ENCODE data around the gene CRAT. TPM values are rescaled to one million over a fixed set of nuclear protein-coding genes. Genes with fewer than 3 reads are reported as not detected.
A peak's percentile ranks its signal among the peaks of the same experiment; 100 is the strongest.

The CRAT gene
- total RNA-seq, 2 donors from 2014 or later, result 62.3 to 78.3 TPM

DNA sequence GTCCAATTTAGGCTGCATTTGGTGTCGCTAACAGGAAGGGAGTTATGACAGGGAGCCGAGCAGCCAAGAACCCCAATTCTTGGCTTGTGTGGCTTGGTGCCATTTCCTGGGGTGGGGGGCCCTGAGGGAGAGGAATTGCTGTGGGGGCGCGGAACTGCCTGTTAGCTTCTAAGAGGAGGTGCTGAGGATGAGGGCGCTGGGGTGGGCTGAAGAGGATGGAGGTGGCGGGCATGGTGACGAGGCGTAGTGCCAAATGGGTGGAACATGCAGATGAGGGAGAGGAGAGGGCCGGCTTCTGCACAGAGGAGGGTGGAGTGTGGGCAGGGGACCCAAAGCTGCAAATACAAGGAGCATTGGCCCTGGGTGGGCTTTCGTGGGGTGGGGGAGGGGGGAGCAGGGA lies 39.5 kb upstream of the CRAT start:
- Histone ChIP-seq H3K4me1 (no peaks in the 10 kb centered on the region), H3K9me3 (no peaks in the 10 kb centered on the region), H3K27ac (no peak overlapping the region), H3K36me3 (no peaks in the 10 kb centered on the region), H3K4me3 (no peak overlapping the region), H3K27me3 (no peaks in the 10 kb centered on the region), H3K9ac (ENCODE audit: low read depth in 2 of 2, low read length in 2 of 2) (no peak overlapping the region)
- intact Hi-C loops (cut with DNase I), result no loop called here
- DNase-seq, result no peak
- TF ChIP-seq, protein P1, sequence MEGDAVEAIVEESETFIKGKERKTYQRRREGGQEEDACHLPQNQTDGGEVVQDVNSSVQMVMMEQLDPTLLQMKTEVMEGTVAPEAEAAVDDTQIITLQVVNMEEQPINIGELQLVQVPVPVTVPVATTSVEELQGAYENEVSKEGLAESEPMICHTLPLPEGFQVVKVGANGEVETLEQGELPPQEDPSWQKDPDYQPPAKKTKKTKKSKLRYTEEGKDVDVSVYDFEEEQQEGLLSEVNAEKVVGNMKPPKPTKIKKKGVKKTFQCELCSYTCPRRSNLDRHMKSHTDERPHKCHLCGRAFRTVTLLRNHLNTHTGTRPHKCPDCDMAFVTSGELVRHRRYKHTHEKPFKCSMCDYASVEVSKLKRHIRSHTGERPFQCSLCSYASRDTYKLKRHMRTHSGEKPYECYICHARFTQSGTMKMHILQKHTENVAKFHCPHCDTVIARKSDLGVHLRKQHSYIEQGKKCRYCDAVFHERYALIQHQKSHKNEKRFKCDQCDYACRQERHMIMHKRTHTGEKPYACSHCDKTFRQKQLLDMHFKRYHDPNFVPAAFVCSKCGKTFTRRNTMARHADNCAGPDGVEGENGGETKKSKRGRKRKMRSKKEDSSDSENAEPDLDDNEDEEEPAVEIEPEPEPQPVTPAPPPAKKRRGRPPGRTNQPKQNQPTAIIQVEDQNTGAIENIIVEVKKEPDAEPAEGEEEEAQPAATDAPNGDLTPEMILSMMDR (IDR thresholded peaks at IDR 0.05), result no peak

DNA sequence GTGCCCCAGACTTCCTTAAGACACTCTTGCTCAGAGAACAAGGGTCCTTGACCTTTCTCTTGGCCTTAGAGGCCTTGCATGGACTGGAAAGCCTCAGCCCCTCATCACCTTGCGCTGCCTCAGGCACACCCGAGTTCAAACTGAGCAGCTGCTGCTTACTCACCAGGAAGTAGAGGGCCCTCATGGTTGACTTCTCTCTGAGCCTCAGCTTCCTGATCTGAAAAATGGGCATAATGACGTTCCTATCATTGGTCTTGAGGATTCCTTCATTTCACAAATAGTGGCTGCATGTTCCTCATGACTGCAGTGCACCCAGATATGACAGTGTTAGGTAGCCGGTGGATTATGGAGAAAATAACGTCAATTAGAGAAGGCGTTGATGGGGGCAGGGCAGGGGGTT lies 38.8 kb upstream of the CRAT start:
- DNase-seq, result no peak
- Histone ChIP-seq H3K4me3 (no peak overlapping the region), H3K9me3 (no peaks in the 10 kb centered on the region), H3K27ac (no peak overlapping the region), H3K4me1 (no peaks in the 10 kb centered on the region), H3K36me3 (no peaks in the 10 kb centered on the region), H3K27me3 (no peaks in the 10 kb centered on the region), H3K9ac (ENCODE audit: low read depth in 2 of 2, low read length in 2 of 2) (no peak overlapping the region)
- TF ChIP-seq, protein P1 (IDR thresholded peaks at IDR 0.05), result no peak
- intact Hi-C loops (cut with DNase I), result loop anchor here (10.0 kb wide), 1 partner anchor 345 kb away; no protein-coding TSS in a partner anchor

DNA sequence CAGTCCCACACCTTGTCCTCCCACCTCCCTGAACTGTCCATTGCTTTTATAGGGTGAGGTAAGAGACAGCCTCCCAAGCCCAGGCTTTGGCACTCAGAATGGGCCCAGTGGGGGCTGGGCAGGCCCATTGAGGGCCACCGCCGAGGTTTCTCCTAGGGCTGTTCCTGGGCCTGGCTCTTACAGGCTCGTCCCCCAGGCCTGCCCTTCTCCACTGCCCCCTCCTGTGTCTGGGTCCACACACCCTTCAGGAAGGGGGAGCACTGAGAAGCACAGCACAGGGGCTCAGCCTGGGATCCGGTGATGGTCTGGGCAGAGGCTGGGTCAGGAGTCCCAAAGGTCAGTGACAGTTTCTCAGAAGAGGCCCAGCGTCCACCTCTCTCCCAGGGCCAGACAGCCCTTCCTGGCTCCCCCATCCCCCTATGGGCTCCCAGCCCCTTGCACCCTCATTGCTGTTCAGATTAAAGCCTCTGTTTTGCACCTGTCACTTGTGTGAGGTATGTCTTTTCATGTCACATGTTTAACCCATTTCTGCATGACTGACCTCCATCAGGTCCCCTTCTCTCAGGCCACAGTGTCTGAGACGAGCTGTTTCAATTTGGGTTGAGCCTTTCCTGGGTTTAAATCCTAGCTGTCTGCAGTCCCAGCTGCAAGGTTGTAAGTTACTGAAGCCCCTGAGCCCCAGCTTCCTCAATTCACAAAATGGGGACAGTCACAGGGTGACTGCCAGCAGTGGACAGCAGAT lies 38.0 kb upstream of the CRAT start:
- Histone ChIP-seq H3K4me3 (no peak overlapping the region), H3K36me3 (no peaks in the 10 kb centered on the region), H3K27me3 (no peaks in the 10 kb centered on the region), H3K4me1 (no peaks in the 10 kb centered on the region), H3K27ac (no peak overlapping the region), H3K9ac (ENCODE audit: low read depth in 2 of 2, low read length in 2 of 2) (no peak overlapping the region), H3K9me3 (no peaks in the 10 kb centered on the region)
- TF ChIP-seq, protein P1 (IDR thresholded peaks at IDR 0.05), result no peak
- intact Hi-C loops (cut with DNase I), result loop anchor here (10.0 kb wide), 1 partner anchor 346 kb away; no protein-coding TSS in a partner anchor
- no peak for DNase-seq

DNA sequence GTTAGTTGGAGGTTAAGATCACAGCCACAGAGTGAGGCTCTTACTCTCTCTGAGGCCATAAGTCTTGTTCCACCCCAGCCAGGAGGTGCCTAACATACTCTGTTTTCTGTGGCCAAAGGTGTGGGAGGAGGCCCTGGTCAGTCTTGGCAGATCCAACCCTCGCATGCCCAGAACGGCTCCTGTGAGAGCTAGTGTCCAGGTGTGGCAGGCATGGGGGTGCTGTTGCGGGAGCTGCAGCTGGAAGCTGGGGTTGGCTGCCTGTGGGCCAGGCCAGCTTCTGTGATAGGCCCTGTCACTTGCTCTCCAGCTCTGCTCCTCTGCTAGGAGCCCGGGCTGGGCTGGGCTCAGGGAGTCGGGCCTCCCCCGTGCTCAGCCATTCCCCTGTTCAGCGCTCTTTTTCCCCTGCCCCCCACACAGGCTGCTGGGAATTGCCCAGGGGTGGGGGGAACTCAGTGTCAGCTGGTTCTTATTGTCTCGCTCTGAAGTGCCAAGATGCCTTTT lies 35.9 kb upstream of the CRAT start:
- Histone ChIP-seq H3K9me3 (no peaks in the 10 kb centered on the region), H3K36me3 (no peaks in the 10 kb centered on the region)

DNA sequence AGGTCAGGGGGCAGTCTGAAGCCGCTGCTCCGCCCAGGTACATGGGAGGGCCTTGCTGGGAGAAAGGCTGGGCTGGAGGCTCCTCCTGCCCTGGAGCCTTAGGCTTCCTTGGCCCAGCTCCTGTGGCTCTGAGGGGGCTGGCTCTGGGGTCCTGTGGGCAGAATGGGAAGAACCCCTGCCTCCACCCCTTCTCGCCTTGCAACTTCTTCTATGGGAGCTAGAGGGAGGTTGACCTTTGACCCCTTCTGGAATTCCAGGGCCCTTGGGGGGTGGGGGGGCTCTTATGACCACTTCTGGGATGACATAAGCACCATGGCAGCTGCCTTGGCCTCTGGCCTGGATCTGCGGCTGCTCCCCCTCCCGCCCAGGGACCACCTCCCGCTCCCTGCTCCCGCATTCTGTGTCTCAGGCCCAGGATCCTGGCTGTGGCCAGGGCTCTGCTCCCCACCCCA lies 35.3 kb upstream of the CRAT start:
- Histone ChIP-seq H3K4me1 (peaks cover 18% of the 10 kb centered on the region), H3K27me3 (no peaks in the 10 kb centered on the region), H3K27ac (peak overlapping the region; percentile 67), H3K36me3 (no peaks in the 10 kb centered on the region), H3K9me3 (no peaks in the 10 kb centered on the region), H3K4me3 (no peak overlapping the region), H3K9ac (ENCODE audit: low read depth in 2 of 2, low read length in 2 of 2) (peak overlapping the region; percentile 37 to 75)
- intact Hi-C loops (cut with DNase I), result loop anchor here (10.0 kb wide), 1 partner anchor 349 kb away; no protein-coding TSS in a partner anchor
- DNase-seq, result peak; percentile 35
- TF ChIP-seq, protein P1 (IDR thresholded peaks at IDR 0.05), result no peak

More for the DNA sequence above, 35.9 kb upstream of the CRAT start:
- Histone ChIP-seq H3K4me1 (peaks cover 12% of the 10 kb centered on the region), H3K4me3 (no peak overlapping the region), H3K27ac (peak overlapping the region; percentile 67), H3K27me3 (no peaks in the 10 kb centered on the region), H3K9ac (ENCODE audit: low read depth in 2 of 2, low read length in 2 of 2) (peak overlapping the region; percentile 37 to 75)
- TF ChIP-seq, protein P1 (IDR thresholded peaks at IDR 0.05), result no peak
- no peak for DNase-seq
- intact Hi-C loops (cut with DNase I), result loop anchor here (10.0 kb wide), 1 partner anchor 348 kb away; no protein-coding TSS in a partner anchor

Data from colonic mucosa (tissue), 4 donors.